IMR-90 (cell line): ENCODE data around the gene GNAI3. TPM values are rescaled to one million over a fixed set of nuclear protein-coding genes. Genes with fewer than 3 reads are reported as not detected.

Experiments used
- ATAC-seq: fragments of 200-7000 bp; cut with Tn5 transposase; 2 replicates; pipeline ENCODE4 v1.9.1; 2020; ENCODE audit warnings: low read depth, mild to moderate bottlenecking, moderate library complexity
- BruUV-seq: library from RNA; stranded (reverse); fragments of 400-500 nt; replicated peaks from 2 replicates; lab custom pipeline; 2021; lab: Mats Ljungman, UMichigan
- CTCF ChIA-PET: fragments of 300-600 bp; formaldehyde crosslinking; extraction: SDS; loops from one replicate; lab custom pipeline; 2021; ENCODE audit warnings: antibody characterized with exemption; lab: Yijun Ruan, JAX
- POLR2A ChIA-PET: fragments of 300-600 bp; sonication (Branson Sonifier 250); formaldehyde crosslinking; loops from one replicate; lab custom pipeline; 2022; ENCODE audit warnings: antibody characterized with exemption; ENCODE audit not compliant: unreplicated experiment; lab: Charles Lee
- DNase-seq: peaks from one replicate; pipeline ENCODE4 v3.0.0; 2013
- H2AFZ ChIP-seq: replicated peaks from 2 replicates; pipeline ENCODE3; 2013; ENCODE audit warnings: low read length, mild to moderate bottlenecking; ENCODE audit not compliant: poor library complexity
- H2AK5ac ChIP-seq: 2 replicates; pipeline ENCODE4 v1.6.1; 2013; ENCODE audit warnings: low read depth, low read length, inconsistent platforms
- H2AK9ac ChIP-seq: replicated peaks from 2 replicates; pipeline ENCODE3; 2013; ENCODE audit warnings: mild to moderate bottlenecking, low read depth, low read length, moderate library complexity; ENCODE audit not compliant: poor library complexity
- H2BK120ac ChIP-seq: 2 replicates; pipeline ENCODE4 v1.6.1; 2013; ENCODE audit warnings: low read depth, low read length, inconsistent platforms
- H2BK15ac ChIP-seq: 3 replicates; pipeline ENCODE4 v1.6.1; 2013; ENCODE audit warnings: low read depth, low read length, inconsistent platforms
- H2BK20ac ChIP-seq: 2 replicates; pipeline ENCODE4 v1.6.1; 2013; ENCODE audit warnings: low read depth, mild to moderate bottlenecking, inconsistent platforms, low read length, moderate library complexity
- H2BK5ac ChIP-seq: 2 replicates; pipeline ENCODE4 v1.6.1; 2013; ENCODE audit warnings: mild to moderate bottlenecking, low read depth, low read length, inconsistent platforms; ENCODE audit not compliant: poor library complexity, severe bottlenecking
- H3K14ac ChIP-seq: replicated peaks from 2 replicates; pipeline ENCODE4 v1.6.1; 2013; ENCODE audit warnings: low read depth, low read length, inconsistent platforms
- H3K18ac ChIP-seq: 2 replicates; pipeline ENCODE4 v1.6.1; 2013; ENCODE audit warnings: low read depth, low read length, control low read depth
- H3K23ac ChIP-seq: 2 replicates; pipeline ENCODE4 v1.6.1; 2013; ENCODE audit warnings: low read depth, low read length, inconsistent platforms
- H3K27ac ChIP-seq: 2 replicates; pipeline ENCODE4 v1.5.1; 2013; ENCODE audit warnings: mild to moderate bottlenecking, control low read depth, low read length; ENCODE audit not compliant: insufficient read depth
- H3K27me3 ChIP-seq: 2 replicates; pipeline ENCODE4 v1.6.1; 2013; ENCODE audit warnings: low read length; ENCODE audit not compliant: control insufficient read depth, insufficient read depth
- H3K36me3 ChIP-seq: 2 replicates; pipeline ENCODE4 v1.6.1; 2013; ENCODE audit warnings: low read length, mixed read lengths; ENCODE audit not compliant: control insufficient read depth, insufficient read depth
- H3K4ac ChIP-seq: 2 replicates; pipeline ENCODE4 v1.6.1; 2013; ENCODE audit warnings: low read depth, low read length, inconsistent platforms
- H3K4me1 ChIP-seq: 2 replicates; pipeline ENCODE4 v1.6.1; 2013; ENCODE audit warnings: low read length, mixed read lengths; ENCODE audit not compliant: control insufficient read depth, insufficient read depth
- H3K4me2 ChIP-seq: 2 replicates; pipeline ENCODE4 v1.6.1; 2013; ENCODE audit warnings: low read depth, mild to moderate bottlenecking, control low read depth, low read length, moderate library complexity
- H3K4me3 ChIP-seq: 2 replicates; pipeline ENCODE4 v1.5.1; 2013; ENCODE audit warnings: low read depth, mild to moderate bottlenecking, control low read depth, low read length, moderate library complexity; ENCODE audit not compliant: insufficient read depth
- H3K56ac ChIP-seq: 2 replicates; pipeline ENCODE4 v1.6.1; 2013; ENCODE audit warnings: low read length, inconsistent platforms; ENCODE audit not compliant: insufficient read depth; ENCODE audit errors: extremely low read depth
- H3K79me1 ChIP-seq, 2 experiments: 2 replicates each; pipeline ENCODE4 v1.6.1; 2013; ENCODE audit warnings: low read length in 2 of 2, inconsistent platforms in 1 of 2, low read depth in 1 of 2
- H3K9ac ChIP-seq: 2 replicates; pipeline ENCODE4 v1.6.1; 2013; ENCODE audit warnings: low read depth, low read length, control low read depth
- H3K9me1 ChIP-seq: 2 replicates; pipeline ENCODE4 v1.6.1; 2013; ENCODE audit warnings: low read length, inconsistent platforms; ENCODE audit not compliant: insufficient read depth
- H3K9me3 ChIP-seq: 2 replicates; pipeline ENCODE4 v1.6.1; 2013; ENCODE audit warnings: low read length; ENCODE audit not compliant: control insufficient read depth, insufficient read depth
- H4K20me1 ChIP-seq: 2 replicates; pipeline ENCODE4 v1.6.1; 2013; ENCODE audit warnings: low read length, inconsistent platforms; ENCODE audit not compliant: insufficient read depth
- H4K5ac ChIP-seq: 2 replicates; pipeline ENCODE4 v1.6.1; 2013; ENCODE audit warnings: mild to moderate bottlenecking, low read depth, low read length, control low read depth
- H4K8ac ChIP-seq, 2 experiments: 2 replicates each; pipeline ENCODE4 v1.6.1; 2013; ENCODE audit warnings: low read depth in 2 of 2, low read length in 2 of 2, control low read depth in 1 of 2, inconsistent platforms in 1 of 2
- H4K91ac ChIP-seq: 2 replicates; pipeline ENCODE4 v1.6.1; 2013; ENCODE audit warnings: low read depth, low read length, inconsistent platforms; ENCODE audit not compliant: insufficient read depth
- SMC3 ChIP-seq: fragments of 150-350 bp; IDR thresholded peaks from 2 replicates; pipeline ENCODE4 v1.6.1; 2016; ENCODE audit warnings: low read depth, mild to moderate bottlenecking, antibody characterized with exemption, low read length, moderate library complexity
- WGBS, 2 experiments: methylation state at CpG; one replicate each; pipeline versions ENCODE4 v1.1.5 to v1.1.7; 2013; ENCODE audit warnings: missing lambda C conversion rate in 2 of 2; ENCODE audit not compliant: insufficient read length in 1 of 2; ENCODE audit errors: extremely low coverage in 2 of 2; 5-methylcytosine and 5-hydroxymethylcytosine counted together
- dilution Hi-C: fragments of 300-500 bp; cut with HindIII; formaldehyde crosslinking; loops from one replicate; pipeline ENCODE4 v1.14.3; 2018; ENCODE audit warnings: low sequenced_read_pairs; ENCODE audit not compliant: unreplicated experiment
- in situ Hi-C: fragments of 300-500 bp; cut with MboI; formaldehyde crosslinking; loops from 3 replicates; pipeline ENCODE4 v1.14.3; 2019; ENCODE audit warnings: low sequenced_read_pairs, inconsistent platforms, mixed read lengths
- intact Hi-C: fragments of 100-400 bp; cut with micrococcal nuclease; formaldehyde crosslinking; loops from 2 replicates; pipeline ENCODE4 v1.10.0; 2022
- polyA plus RNA-seq, 3 experiments: library from polyadenylated mRNA; depleted of rRNA; stranded (reverse); fragments of >200 nt; gene quantifications; 2 replicates each; pipeline ENCODE4 v1.2.3, GENCODE V29; 2012; ENCODE audit warnings: low replicate concordance in 1 of 3
- total RNA-seq: library from RNA; depleted of rRNA; stranded (reverse); fragments of >200 nt; gene quantifications from 2 replicates; pipeline ENCODE4 v1.2.3, GENCODE V29; 2012
- TF ChIP-seq, protein P1 (sequence below): fragments of 150-350 bp; IDR thresholded peaks from 2 replicates; pipeline ENCODE4 v1.6.1; 2016; ENCODE audit warnings: low read depth, mild to moderate bottlenecking, low read length, moderate library complexity, borderline replicate concordance

GNAI3 gene
- total and polyA plus RNA-seq, 2 of the 4 experiments (the other 2 are of a cell fraction), result 5.9 to 14.9 TPM

- no peak overlapping the region for H2BK15ac ChIP-seq
- intact Hi-C loops, result no loop called here
- H3K27me3 ChIP-seq, result peaks cover 29% of the 10 kb centered on the region
- no peak overlapping the region for H2AFZ ChIP-seq
- no peak overlapping the region for H2BK5ac ChIP-seq
- H3K9me1 ChIP-seq, result no peaks in the 10 kb centered on the region; the same call in 1 of the 2 replicates
- H3K4me1 ChIP-seq, result no peaks in the 10 kb centered on the region
- no peak overlapping the region for H4K8ac ChIP-seq
- H2BK20ac ChIP-seq, result no peak overlapping the region
- dilution Hi-C loops, result no loop called here
- no peak for TF ChIP-seq SMC3
- TF ChIP-seq, protein P1, sequence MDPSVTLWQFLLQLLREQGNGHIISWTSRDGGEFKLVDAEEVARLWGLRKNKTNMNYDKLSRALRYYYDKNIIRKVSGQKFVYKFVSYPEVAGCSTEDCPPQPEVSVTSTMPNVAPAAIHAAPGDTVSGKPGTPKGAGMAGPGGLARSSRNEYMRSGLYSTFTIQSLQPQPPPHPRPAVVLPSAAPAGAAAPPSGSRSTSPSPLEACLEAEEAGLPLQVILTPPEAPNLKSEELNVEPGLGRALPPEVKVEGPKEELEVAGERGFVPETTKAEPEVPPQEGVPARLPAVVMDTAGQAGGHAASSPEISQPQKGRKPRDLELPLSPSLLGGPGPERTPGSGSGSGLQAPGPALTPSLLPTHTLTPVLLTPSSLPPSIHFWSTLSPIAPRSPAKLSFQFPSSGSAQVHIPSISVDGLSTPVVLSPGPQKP, result no peak
- no CpG with 5 or more reads among the region's 7 CpGs for WGBS, 2 experiments
- H3K4me3 ChIP-seq, result no peak overlapping the region
- CTCF ChIA-PET, result no interaction called here
- no peak overlapping the region for H4K91ac ChIP-seq
- H3K36me3 ChIP-seq, result no peaks in the 10 kb centered on the region
- H3K9me3 ChIP-seq, result no peaks in the 10 kb centered on the region
- in situ Hi-C loops, result no loop called here
- no peak overlapping the region for H3K9ac ChIP-seq
- H3K14ac ChIP-seq, result no peak overlapping the region
- H3K79me1 ChIP-seq, result no peaks in the 10 kb centered on the region
- no peak overlapping the region for H3K56ac ChIP-seq
- H3K4me2 ChIP-seq, result no peak overlapping the region
- no peak overlapping the region for H3K18ac ChIP-seq
- no peak overlapping the region for H4K5ac ChIP-seq
- no peaks in the 10 kb centered on the region for H4K20me1 ChIP-seq
- no peak overlapping the region for H3K4ac ChIP-seq
- ATAC-seq (no peak), DNase-seq (no peak)
- H3K23ac ChIP-seq, result no peak overlapping the region
- no peak overlapping the region for H2BK120ac ChIP-seq
- no TSS peak for BruUV-seq
- no peak overlapping the region for H2AK9ac ChIP-seq
- POLR2A ChIA-PET, result no interaction called here
- H3K27ac ChIP-seq, result no peak overlapping the region
- no peak overlapping the region for H2AK5ac ChIP-seq
These were observed 26.4 kb upstream of the GNAI3 start for GRCh38 chr1:109522026-109522425.
